ENCODE results near the gene LAMTOR2.

The LAMTOR2 gene

GRCh38 chr1:156075775-156076204 lies 21.2 kb downstream of the LAMTOR2 start:
- no peak for DNase-seq (ENCODE audit: low read depth, low spot score)

DNA sequence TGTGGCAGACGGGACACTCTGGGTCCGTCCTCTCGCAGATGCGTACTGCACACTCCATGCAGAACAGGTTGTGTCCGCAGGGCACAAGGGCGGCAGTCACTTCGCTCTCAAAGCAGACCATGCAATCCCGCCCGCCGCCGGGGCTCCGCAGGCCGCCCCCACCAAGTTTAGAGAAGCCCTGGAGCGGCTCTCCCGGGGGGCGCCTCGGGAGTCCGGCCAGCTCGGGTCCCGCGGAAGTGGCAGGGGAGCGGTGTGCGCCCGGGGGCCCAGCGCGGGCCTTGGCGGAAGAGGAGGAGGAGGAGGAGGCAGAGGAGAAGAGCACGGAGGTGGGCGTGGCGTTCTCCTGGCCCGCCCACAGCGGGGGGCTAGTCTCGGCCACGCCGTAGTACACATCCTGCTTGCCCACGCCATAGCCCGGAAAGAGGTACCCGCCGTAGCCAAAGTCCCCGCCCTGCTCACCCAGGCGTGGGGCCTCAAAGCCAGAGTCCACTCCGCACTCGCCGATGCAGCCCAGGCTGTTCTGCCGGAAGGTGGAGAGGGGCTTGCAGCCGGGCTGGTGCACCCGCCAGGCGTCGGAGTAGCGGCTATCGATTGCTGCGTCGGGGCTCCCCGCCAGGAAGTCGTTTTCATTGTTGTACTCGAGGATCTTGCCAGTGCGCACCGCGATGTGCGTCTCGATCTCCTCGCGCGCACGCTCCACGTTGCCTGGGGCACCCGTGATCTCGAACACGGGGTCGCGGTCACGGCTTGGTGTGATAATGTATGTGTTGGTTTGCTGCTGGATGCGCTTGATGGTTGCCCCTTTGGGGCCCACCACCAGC lies 22.2 kb downstream of the LAMTOR2 start:
- DNase-seq (ENCODE audit: low read depth, low spot score) = no peak

- DNase-seq (ENCODE audit: low read depth, low spot score) = no peak
Measured at GRCh38 chr1:156077430-156077760, 22.8 kb downstream of the LAMTOR2 start.

GRCh38 chr1:156078728-156079127 lies 24.1 kb downstream of the LAMTOR2 start:
- no peak for DNase-seq (ENCODE audit: low read depth, low spot score)

DNA sequence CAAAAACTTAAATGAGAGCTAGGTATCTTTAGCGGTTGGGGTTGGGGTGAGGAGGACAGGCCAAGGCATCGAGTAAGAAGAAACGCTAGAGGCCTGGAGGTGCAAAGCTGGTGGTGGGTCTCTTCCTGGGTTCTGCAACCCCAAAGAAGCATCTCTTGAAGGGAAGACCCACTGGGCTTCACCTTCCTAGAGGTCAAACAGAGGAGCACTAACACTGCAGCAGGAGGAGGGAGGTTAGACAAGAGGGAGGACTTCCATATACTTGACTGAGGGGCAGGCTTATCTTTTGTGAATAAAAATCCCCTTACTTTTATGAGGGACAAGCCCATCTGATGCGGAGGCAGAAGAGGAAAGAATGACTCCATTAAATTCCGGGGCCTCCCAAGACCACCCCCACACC lies 25.2 kb downstream of the LAMTOR2 start:
- DNase-seq (ENCODE audit: low read depth, low spot score) = no peak

GRCh38 chr1:156080241-156080862 lies 25.8 kb downstream of the LAMTOR2 start:
- DNase-seq (ENCODE audit: low read depth, low spot score) = no peak

GRCh38 chr1:156080863-156081179 lies 26.2 kb downstream of the LAMTOR2 start:
- no peak for DNase-seq (ENCODE audit: low read depth, low spot score)

DNA sequence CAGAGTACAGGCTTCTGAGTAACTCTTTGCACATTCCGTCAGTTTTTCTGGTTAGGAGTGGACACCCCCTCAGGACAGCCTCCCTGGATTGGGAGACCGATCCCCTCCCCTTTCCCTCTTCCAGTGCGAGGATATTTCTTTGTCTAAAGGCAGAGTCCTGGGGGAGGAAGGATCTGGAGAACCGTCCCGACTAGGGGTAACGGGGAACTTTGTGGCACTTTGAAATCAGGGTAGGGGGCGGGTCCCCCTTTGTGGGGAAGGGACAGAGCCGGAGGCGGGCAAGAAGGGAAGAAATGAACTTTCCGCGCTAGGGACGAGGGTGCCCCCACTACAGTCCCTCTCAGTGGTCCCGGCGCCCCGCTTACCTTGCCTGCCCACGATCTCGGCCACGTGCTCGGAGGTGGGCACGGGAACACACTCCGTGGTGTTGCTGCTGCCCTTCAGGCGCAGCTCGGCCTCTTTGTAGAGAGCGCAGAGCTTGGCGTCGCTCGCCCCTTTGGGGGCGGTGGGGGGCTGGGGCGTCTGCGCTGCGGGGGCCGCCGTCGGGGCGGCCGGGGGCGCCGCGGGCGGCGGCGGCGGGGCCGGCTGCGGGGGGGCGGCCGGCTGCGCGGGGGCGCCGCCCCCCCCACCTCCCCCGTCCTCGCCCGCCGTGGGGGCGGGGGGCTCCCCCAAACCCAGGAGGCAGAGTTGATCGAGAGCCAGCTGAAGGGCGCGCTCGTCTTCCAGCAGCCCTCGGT lies 26.8 kb downstream of the LAMTOR2 start:
- DNase-seq (ENCODE audit: low read depth, low spot score) = no peak

DNA sequence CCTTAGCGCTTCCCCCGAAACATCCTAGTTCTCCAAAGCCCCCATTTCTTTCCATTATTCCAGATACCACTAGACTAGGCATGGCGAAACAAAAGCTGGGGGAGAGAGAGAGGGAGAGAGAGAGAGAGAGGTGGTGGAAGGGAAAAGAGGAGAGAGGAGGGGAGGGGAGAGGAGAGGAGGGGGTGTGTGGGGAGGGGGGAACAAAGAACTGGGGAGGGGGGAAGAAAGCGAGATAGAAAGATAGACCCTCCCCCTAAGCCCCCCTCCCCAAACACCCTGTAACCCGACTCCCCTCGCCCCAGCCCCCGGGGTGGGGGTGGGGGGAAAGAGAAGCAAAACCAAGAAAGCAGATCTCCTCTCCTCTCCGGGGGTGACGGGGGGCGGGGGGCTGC lies 27.3 kb downstream of the LAMTOR2 start:
- no peak for DNase-seq (ENCODE audit: low read depth, low spot score)

DNA sequence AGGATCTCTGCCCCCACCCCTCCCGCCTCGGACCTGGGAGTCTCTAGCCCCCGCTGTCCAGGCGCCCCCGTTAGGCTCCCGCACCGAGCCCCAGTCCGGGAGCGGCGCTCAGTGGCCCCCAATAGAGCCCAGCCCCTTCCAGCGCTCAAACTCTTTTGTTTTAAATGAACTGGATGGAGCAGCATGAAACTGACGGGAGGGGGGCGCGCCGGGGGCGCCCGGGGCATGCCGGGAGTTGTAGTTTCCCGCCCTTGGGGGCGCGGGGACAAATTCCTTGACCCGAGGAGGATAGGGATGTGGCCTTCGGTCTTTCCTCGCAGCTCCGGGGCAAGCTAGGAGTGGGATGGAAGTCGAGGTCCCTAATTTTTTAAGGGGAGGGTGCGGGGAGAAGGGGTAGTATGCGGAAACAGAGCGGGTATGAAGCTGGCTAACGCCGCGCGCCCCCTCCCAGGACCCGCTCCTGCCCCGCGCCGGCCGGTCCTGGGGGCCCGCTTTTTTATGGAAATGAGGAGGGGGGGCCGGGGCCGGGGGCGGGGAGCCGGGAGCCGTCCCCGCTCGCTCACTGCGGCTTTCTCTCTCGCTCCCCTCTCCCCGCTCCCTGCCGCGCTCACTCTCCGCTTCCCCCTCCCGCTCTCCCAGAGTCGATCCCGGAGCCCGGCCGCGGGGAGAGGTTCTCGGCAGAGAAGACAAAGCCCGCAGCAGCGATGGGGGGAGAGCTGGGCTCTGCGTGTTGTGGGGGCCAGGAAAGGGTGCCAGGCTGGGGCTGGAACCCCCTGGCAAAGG lies 27.9 kb downstream of the LAMTOR2 start, which contains the start of gene MEX3A:
Gene MEX3A, minus strand, starts transcription at position 157 of the 783 bp plus-strand sequence. CDS start 467 bp downstream, outside the sequence.
- peak; percentile 99 for DNase-seq (ENCODE audit: low read depth, low spot score)

DNA sequence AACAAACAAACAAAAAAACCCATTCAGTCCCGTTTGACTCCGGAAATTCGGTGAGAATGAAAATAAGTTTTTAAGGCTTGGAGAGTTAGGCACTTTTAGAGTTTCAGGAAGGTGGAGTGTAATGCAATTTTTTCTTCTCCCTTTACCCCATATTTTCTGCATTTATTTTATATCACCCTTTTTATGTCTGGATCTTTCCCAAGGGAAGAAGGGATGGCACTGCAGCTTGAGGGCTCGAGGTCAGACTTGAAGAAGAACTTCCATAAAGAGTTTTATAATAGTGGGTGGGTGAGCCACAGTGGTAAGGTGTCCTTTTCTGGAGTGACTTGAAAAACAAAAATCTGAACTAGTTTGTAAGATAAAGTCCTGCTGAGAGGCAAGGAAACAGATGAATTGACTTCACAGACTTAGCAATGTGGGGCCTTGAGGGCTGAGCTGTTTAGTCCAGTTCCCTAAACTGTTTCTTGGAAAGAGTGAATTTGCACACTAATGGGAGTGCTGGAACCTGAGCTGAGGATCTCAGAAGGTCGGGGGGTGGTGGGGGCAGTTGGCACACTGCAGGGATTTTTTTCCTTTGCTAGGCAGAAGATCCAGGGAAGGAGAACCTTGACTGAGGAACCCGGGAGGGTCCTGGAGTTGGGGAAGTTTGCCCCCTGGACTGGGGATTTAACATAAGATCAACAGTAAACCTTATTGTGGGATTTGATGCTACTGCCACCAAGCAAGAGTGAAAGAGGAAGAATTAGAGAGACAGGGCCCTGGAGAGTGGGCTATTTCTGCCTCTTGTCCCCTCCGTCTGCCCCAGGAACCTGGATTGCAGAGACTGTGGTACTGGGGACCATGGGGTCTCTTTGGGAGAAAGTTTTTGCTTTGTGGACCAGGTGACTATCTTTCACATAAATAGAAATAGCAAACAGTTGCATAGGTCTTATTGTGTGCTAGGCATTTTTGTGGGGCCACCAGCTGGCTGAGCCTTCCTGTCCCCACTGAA lies 29.5 kb downstream of the LAMTOR2 start:
- no peak for DNase-seq (ENCODE audit: low read depth, low spot score)

GRCh38 chr1:156086256-156086662 lies 31.7 kb downstream of the LAMTOR2 start:
- no peak for DNase-seq (ENCODE audit: low read depth, low spot score)

GRCh38 chr1:156089704-156090103 lies 35.1 kb downstream of the LAMTOR2 start:
- DNase-seq (ENCODE audit: low read depth, low spot score) = no peak

- no peak for DNase-seq (ENCODE audit: low read depth, low spot score)
Measured at GRCh38 chr1:156090138-156090839, 35.7 kb downstream of the LAMTOR2 start.

DNA sequence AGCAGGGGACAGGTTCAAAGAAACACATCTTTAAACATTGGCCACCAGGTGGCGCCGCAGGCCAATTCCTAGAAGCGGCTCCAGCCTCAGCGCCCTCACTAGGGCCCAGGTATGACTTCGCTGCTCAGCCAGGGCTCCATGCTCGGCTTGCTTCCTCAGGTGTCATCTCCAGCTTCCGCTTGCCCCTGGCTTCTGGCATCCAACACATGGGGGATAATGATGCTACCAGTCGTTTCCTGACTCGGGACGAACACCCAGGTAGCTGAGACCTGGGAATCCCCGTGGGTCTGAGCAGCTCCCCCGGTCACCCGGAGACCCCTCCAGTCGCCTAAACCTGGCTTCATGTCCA lies 36.2 kb downstream of the LAMTOR2 start:
- DNase-seq (ENCODE audit: low read depth, low spot score) = no peak

DNA sequence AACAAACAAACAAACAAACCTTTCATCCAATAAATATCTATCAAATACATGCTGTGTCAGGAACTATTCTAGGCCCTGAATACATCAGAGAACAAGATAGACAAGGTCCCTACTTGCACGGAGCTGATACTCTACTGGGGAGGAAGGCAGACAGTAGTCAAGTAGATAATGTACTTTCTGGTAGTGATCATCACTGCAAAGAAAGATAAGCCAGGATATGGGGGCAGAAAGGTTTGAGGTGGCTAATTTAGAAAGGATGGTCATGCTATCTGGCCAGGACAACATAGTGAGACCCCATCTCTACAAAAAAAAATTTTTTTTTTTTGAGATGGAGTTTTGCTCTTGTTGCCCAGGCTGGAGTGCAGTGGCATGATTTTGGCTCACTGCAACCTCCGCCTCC lies 37.0 kb downstream of the LAMTOR2 start:
- DNase-seq (ENCODE audit: low read depth, low spot score) = no peak

DNA sequence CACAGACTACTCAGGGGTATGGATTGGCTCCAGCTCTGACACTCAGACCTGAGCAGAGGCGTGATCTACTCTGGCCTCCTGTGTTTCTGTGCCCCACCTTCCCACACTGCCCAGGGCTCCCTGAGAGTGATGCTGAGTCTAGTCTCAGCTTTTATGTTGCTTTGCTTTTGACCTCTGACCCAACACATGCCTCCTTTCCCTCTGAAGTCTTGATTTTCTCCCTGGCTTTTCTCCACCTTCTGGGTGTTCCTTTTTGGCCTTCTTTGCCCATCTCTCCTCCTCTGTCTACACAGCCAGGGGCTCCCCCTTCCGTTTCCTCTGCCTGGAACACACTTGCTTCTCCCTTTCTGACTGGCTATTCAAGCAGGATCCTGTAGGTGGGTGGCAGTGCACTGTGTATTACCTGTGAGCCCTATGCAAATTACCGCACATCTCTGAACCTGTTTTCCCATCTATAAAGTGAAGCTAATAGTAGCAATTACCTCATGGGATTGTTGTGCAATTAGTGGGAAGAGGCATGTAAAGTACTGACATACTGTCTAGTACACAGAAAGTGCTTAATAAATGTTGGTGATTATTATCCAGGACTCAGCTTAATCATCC lies 41.4 kb downstream of the LAMTOR2 start:
- no peak for DNase-seq (ENCODE audit: low read depth, low spot score)

DNA sequence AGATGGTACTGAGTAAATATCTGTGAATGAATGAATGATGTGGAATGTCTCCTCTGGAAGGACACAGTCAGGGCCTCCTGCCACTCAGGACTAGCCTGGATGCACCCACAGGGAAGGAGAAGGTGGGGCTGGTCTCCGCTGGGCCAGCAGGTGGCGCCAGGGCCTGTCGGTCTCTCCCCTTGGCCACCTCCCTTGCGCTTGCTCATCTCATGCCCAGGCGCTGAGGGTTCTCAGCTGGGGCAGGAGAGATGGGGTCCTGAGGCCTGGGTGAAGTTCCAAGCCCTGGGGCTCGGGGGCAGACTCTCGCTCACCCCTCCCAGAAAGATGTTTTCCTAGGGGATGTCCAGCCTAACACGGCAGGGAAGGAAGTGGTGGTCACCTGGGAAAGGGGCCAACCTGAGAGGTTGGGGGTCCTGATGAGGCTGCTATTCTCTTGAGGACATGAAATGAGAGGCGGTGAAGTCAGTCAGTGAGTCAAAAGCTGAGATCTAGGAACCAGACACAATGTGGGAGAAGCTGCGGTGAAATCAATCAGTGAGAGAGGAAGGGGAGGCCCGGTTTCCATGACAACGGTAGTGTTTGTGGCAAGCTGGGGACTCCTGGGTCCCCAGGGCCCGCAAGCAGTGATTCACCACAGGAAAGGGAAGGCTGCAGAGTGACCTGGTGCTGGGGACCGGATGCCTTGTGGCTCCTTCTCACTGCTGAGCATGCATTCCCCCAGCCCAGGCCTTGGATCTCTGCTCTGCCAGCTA lies 42.2 kb downstream of the LAMTOR2 start:
- DNase-seq (ENCODE audit: low read depth, low spot score) = no peak

Data from iPS DF 19.7 (cell line).